Neural progenitor cell (in vitro differentiated cells): ENCODE results near the gene NOXO1. TPM values are rescaled to one million over a fixed set of nuclear protein-coding genes. Genes with fewer than 3 reads are reported as not detected.

ENCODE experiments used
- DNase-seq: peaks from one replicate; pipeline ENCODE4 v3.0.0-alpha.2; 2016; ENCODE audit warnings: low spot score
- H2AFZ ChIP-seq: fragments of 200-600 bp; sonication (generic); replicated peaks from 2 replicates; pipeline ENCODE4 v1.6.1; 2016; ENCODE audit warnings: antibody characterized with exemption
- H3F3A ChIP-seq: fragments of 200-600 bp; sonication (generic); 2 replicates; pipeline ENCODE4 v1.6.1; 2016; ENCODE audit warnings: antibody characterized with exemption, low read depth
- H3K27ac ChIP-seq: fragments of 200-600 bp; sonication (generic); 2 replicates; pipeline ENCODE4 v1.5.1; 2016; ENCODE audit warnings: mild to moderate bottlenecking
- H3K27me3 ChIP-seq: fragments of 200-600 bp; sonication (generic); 2 replicates; pipeline ENCODE4 v1.6.1; 2016; ENCODE audit warnings: mild to moderate bottlenecking, moderate library complexity
- H3K36me3 ChIP-seq: fragments of 200-600 bp; sonication (generic); 2 replicates; pipeline ENCODE4 v1.5.1; 2016
- H3K4me1 ChIP-seq: fragments of 200-600 bp; sonication (generic); 2 replicates; pipeline ENCODE4 v1.6.1; 2016; ENCODE audit warnings: mixed run types
- H3K4me2 ChIP-seq: fragments of 200-600 bp; sonication (generic); 2 replicates; pipeline ENCODE4 v1.6.1; 2016
- H3K4me3 ChIP-seq: fragments of 200-600 bp; sonication (generic); 2 replicates; pipeline ENCODE4 v1.5.1; 2016
- H3K79me2 ChIP-seq: fragments of 200-600 bp; sonication (generic); 2 replicates; pipeline ENCODE4 v1.6.1; 2016; ENCODE audit warnings: low read depth
- H3K9ac ChIP-seq: fragments of 200-600 bp; sonication (generic); 2 replicates; pipeline ENCODE4 v1.6.1; 2016
- H3K9me3 ChIP-seq: fragments of 200-600 bp; sonication (generic); 2 replicates; pipeline ENCODE4 v1.5.1; 2016; ENCODE audit warnings: low read depth
- H4K20me1 ChIP-seq: fragments of 200-600 bp; sonication (generic); 2 replicates; pipeline ENCODE4 v1.6.1; 2016; ENCODE audit warnings: low read depth
- H3K27ac Mint-ChIP-seq: 3 replicates; pipeline ENCODE4 v1.8.0; 2021; ENCODE audit warnings: mixed read lengths
- H3K27me3 Mint-ChIP-seq: 2 replicates; pipeline ENCODE4 v1.8.0; 2022; ENCODE audit warnings: low read depth, mild to moderate bottlenecking, inconsistent platforms, moderate library complexity, mixed read lengths; ENCODE audit not compliant: insufficient read depth
- H3K36me3 Mint-ChIP-seq: 3 replicates; pipeline ENCODE4 v1.8.0; 2021; ENCODE audit warnings: mixed read lengths
- H3K4me1 Mint-ChIP-seq: 3 replicates; pipeline ENCODE4 v1.8.0; 2021; ENCODE audit warnings: mixed read lengths
- H3K4me3 Mint-ChIP-seq: 3 replicates; pipeline ENCODE4 v1.8.0; 2021; ENCODE audit warnings: mild to moderate bottlenecking, moderate library complexity, mixed read lengths
- H3K9me3 Mint-ChIP-seq: 3 replicates; pipeline ENCODE4 v1.8.0; 2020; ENCODE audit warnings: mixed read lengths
- EZH2 ChIP-seq: fragments of 200-600 bp; sonication (generic); IDR thresholded peaks from 2 replicates; pipeline ENCODE4 v1.6.1; 2017; ENCODE audit warnings: antibody characterized with exemption, mild to moderate bottlenecking, moderate library complexity
- EZH2phosphoT487 ChIP-seq: fragments of 200-600 bp; sonication (generic); IDR thresholded peaks from 2 replicates; pipeline ENCODE4 v1.6.1; 2017; ENCODE audit warnings: antibody characterized with exemption
- total RNA-seq: library from RNA; depleted of rRNA; stranded (reverse); fragments of >200 nt; gene quantifications from 2 replicates; pipeline ENCODE4 v1.2.3, GENCODE V29; 2015; ENCODE audit warnings: low replicate concordance
- TF ChIP-seq, protein P1 (sequence below): fragments of 200-600 bp; sonication (generic); IDR thresholded peaks from 2 replicates; pipeline ENCODE4 v1.5.1; 2017; ENCODE audit warnings: antibody characterized with exemption, mild to moderate bottlenecking

The NOXO1 gene
- total RNA-seq, 1 donor from 2014 or later = not detected

DNA sequence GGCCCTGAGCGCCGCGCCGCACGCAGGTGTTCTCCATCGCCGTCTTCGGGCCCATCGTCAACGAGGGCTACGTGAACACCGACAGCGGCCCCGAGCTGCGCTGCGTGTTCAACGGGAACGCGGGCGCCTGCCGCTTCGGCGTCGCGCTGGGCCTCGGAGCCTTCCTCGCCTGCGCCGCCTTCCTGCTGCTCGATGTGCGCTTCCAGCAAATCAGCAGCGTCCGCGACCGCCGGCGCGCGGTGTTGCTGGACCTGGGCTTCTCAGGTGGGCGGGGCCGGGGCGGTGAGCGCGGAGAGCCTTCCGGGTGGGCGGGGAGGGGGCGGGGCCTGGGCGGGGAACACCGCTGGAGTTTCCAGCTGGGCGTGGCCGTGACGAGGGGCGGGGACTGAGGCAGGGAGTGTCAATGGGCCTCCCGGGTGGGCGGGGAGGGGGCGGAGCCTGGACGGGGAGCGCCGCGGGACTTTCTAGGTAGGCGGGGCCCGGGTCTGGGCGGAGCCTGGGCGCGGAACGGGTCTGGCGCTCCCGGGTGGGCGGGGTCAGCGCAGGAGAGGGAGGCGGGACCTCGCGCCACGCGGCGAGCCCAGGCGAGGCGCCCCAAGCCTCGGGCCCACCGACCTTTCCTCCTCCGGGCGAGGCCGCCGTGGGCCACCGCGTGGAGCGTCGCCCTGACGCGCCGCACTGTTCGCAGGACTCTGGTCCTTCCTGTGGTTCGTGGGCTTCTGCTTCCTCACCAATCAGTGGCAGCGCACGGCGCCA is 10.9 kb upstream of the NOXO1 start:
- H3K9me3 ChIP-seq = no peaks in the 10 kb centered on the region
- no peaks in the 10 kb centered on the region for H3K79me2 ChIP-seq
- no peak overlapping the region for H3K27ac ChIP-seq
- H2AFZ ChIP-seq = no peak overlapping the region
- peaks cover 5% of the 10 kb centered on the region for H3K36me3 Mint-ChIP-seq
- H3K36me3 ChIP-seq = no peaks in the 10 kb centered on the region
- no peak overlapping the region for H3K9ac ChIP-seq
- TF ChIP-seq, protein P1, sequence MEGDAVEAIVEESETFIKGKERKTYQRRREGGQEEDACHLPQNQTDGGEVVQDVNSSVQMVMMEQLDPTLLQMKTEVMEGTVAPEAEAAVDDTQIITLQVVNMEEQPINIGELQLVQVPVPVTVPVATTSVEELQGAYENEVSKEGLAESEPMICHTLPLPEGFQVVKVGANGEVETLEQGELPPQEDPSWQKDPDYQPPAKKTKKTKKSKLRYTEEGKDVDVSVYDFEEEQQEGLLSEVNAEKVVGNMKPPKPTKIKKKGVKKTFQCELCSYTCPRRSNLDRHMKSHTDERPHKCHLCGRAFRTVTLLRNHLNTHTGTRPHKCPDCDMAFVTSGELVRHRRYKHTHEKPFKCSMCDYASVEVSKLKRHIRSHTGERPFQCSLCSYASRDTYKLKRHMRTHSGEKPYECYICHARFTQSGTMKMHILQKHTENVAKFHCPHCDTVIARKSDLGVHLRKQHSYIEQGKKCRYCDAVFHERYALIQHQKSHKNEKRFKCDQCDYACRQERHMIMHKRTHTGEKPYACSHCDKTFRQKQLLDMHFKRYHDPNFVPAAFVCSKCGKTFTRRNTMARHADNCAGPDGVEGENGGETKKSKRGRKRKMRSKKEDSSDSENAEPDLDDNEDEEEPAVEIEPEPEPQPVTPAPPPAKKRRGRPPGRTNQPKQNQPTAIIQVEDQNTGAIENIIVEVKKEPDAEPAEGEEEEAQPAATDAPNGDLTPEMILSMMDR = no peak
- TF ChIP-seq EZH2phosphoT487 = peak; percentile 19
- H3K4me1 ChIP-seq = peaks cover 10% of the 10 kb centered on the region
- H3K27me3 ChIP-seq = peaks cover 58% of the 10 kb centered on the region
- peaks cover 24% of the 10 kb centered on the region for H4K20me1 ChIP-seq
- peak overlapping the region; percentile 41 for H3K4me3 Mint-ChIP-seq
- H3K27ac Mint-ChIP-seq = no peak overlapping the region
- H3K4me2 ChIP-seq = peak overlapping the region; percentile 84
- peaks cover 58% of the 10 kb centered on the region for H3F3A ChIP-seq
- H3K4me3 ChIP-seq = peak overlapping the region; percentile 28
- H3K4me1 Mint-ChIP-seq = peaks cover 11% of the 10 kb centered on the region
- H3K9me3 Mint-ChIP-seq = peaks cover 2% of the 10 kb centered on the region
- peaks cover 27% of the 10 kb centered on the region for H3K27me3 Mint-ChIP-seq
- DNase-seq = peak; percentile 97

DNA sequence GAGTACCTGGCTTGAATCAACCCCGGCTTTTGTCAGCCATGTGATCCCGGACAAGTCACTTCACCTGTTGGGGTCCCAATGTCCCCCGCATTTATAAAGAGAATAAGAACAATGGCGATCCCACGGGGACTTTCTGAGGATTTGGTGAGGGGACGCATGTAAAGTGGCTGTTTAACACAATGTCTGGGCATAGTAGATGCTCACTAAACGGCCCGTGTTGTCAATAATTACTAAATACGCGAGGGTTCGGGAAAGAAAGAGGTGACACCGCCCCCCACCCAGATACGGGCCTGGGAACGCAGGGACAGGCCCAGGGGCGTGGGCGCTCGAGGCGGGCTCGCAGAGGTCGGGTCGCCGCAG is 10.3 kb upstream of the NOXO1 start:
- TF ChIP-seq, protein P1 = no peak
- peak; percentile 44 for TF ChIP-seq EZH2
- peak; percentile 66 for TF ChIP-seq EZH2phosphoT487
- peaks cover 10% of the 10 kb centered on the region for H3K36me3 Mint-ChIP-seq
- Histone ChIP-seq H3K27me3 (peaks cover 58% of the 10 kb centered on the region), H3K4me2 (peak overlapping the region; percentile 84), H3K4me3 (peak overlapping the region; percentile 28), H3F3A (peaks cover 58% of the 10 kb centered on the region), H3K79me2 (no peaks in the 10 kb centered on the region), H3K4me1 (peaks cover 10% of the 10 kb centered on the region), H3K36me3 (no peaks in the 10 kb centered on the region), H4K20me1 (peaks cover 24% of the 10 kb centered on the region), H2AFZ (no peak overlapping the region), H3K9ac (no peak overlapping the region), H3K27ac (no peak overlapping the region), H3K9me3 (no peaks in the 10 kb centered on the region)
- peaks cover 12% of the 10 kb centered on the region for H3K4me1 Mint-ChIP-seq
- no peak for DNase-seq
- H3K27me3 Mint-ChIP-seq = peaks cover 27% of the 10 kb centered on the region
- H3K4me3 Mint-ChIP-seq = peak overlapping the region; percentile 81
- H3K27ac Mint-ChIP-seq = no peak overlapping the region
- peaks cover 2% of the 10 kb centered on the region for H3K9me3 Mint-ChIP-seq

DNA sequence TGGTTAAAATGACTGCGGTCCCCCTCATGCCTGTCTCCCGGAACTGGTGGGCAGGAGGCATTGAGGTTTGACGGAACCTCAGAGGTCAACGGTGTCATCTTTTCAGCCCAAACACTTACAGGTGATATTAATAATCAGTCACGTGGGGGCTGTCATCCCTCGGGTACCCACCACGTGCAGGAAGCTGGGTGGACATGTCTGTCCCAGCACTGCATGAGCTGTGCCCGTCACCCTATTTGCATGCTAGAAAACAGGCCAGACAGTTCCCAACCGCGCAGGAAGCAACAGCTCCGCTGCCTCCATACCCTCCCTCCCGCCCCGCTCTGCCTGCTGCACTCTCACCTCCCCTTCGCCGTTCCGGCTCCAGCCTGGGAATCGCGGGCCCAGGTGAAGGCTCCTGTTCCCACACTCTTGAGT is 9.9 kb upstream of the NOXO1 start:
- peaks cover 56% of the 10 kb centered on the region for H3F3A ChIP-seq
- H3K27me3 ChIP-seq = peaks cover 58% of the 10 kb centered on the region
- H3K79me2 ChIP-seq = no peaks in the 10 kb centered on the region
- H3K27ac ChIP-seq = no peak overlapping the region
- H3K4me1 ChIP-seq = peaks cover 10% of the 10 kb centered on the region
- H3K27ac Mint-ChIP-seq = no peak overlapping the region
- peak; percentile 56 for TF ChIP-seq EZH2phosphoT487
- TF ChIP-seq EZH2 = peak; percentile 63
- TF ChIP-seq, protein P1 = no peak
- peak overlapping the region; percentile 55 for H3K4me3 ChIP-seq
- H3K9me3 Mint-ChIP-seq = peaks cover 2% of the 10 kb centered on the region
- no peak for DNase-seq
- H3K4me1 Mint-ChIP-seq = peaks cover 14% of the 10 kb centered on the region
- no peaks in the 10 kb centered on the region for H3K36me3 ChIP-seq
- peak overlapping the region; percentile 81 for H3K4me3 Mint-ChIP-seq
- peaks cover 24% of the 10 kb centered on the region for H4K20me1 ChIP-seq
- peaks cover 13% of the 10 kb centered on the region for H3K36me3 Mint-ChIP-seq
- H3K9ac ChIP-seq = no peak overlapping the region
- no peaks in the 10 kb centered on the region for H3K9me3 ChIP-seq
- H2AFZ ChIP-seq = no peak overlapping the region
- peak overlapping the region; percentile 84 for H3K4me2 ChIP-seq
- H3K27me3 Mint-ChIP-seq = peaks cover 27% of the 10 kb centered on the region
